HG03280 (cell line): Measurements from ENCODE around the gene CCDC196.
A peak's percentile ranks its signal among the peaks of the same experiment; 100 is the strongest.
"Not testable (repeated sequence)": the region's sequence is repeated elsewhere in the genome, so short reads cannot be mapped to it uniquely, and the experiment has no call there.

Experiments
- ATAC-seq: cut with Tn5 transposase; IDR thresholded peaks from one replicate; pipeline ENCODE4 v1.9.1; 2021; ENCODE audit warnings: mild to moderate bottlenecking, moderate library complexity; ENCODE audit not compliant: unreplicated experiment

The CCDC196 gene

DNA sequence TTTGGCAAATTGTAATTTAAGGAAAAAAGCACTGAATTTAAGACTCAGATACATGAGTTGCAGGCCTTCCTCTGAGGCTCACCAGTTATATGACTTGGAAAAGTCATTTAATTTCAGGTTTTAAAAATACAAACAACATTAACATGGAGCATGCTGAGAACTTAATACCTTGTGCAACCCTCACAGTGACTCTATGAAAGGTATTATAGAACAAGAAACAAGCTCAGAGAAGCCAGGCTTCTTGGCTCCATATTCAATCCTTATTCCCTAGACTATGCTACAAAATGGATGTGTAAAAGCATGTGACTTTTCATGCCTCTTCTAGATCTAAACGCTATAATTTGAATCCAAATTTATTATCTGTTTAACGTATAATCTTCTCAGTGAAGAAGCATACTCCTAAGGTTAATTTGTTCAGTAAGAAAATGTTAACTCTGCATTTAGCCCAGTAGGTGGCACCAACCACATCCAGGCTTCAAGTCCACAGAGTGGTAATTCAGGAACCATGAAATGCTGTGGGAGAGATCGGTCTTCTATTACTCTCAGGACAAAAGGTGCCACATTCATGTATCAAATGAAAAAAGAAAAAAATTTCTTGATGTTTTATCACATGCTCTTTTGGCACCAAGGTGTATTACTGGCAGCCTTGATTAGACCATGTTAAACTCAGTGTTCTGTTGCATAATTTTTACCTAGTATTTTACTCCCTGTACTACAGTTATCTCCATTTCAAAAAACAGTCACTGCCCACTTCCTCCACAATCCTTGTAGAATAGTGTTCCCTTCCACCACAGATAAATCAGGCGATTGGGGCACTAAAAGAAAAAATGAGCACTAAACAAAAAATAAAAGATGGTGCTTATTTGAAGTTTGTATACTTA lies 9.3 kb downstream of the CCDC196 start:
- ATAC-seq, result peak; percentile 77

DNA sequence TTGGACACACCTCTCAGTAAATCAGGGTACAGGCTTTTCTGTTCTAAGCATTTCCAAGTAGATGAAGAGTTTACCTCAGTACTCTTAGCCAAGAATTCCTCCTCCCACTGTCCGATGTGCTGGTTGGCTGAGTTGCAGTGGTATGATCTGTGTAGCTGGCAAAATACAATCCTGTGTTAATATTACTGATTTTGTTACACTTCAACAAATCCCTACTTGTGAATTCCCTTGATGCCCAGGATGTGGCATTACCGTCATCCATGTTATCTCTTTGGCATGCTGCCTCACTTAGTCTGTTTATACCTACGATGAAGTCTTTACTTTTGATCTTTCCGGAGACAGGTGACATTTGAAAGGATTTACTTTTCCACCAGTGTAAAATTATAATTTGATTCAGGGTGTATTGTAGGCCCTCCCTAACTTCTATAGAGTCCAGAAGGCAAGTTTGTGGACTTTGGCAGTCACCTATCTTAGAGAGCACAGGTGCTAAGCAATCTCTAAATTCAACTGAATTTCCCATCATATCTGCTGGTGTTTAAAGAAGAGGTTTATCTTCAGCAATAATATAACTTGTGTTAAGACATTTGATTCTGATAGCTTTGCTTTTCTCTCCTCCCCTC lies 10.1 kb downstream of the CCDC196 start:
- no peak for ATAC-seq

- ATAC-seq, result no peak
Measured at GRCh38 chr14:66496911-66497310, 10.7 kb downstream of the CCDC196 start.

- ATAC-seq, result no peak
Measured at GRCh38 chr14:66498311-66498710, 12.1 kb downstream of the CCDC196 start.

DNA sequence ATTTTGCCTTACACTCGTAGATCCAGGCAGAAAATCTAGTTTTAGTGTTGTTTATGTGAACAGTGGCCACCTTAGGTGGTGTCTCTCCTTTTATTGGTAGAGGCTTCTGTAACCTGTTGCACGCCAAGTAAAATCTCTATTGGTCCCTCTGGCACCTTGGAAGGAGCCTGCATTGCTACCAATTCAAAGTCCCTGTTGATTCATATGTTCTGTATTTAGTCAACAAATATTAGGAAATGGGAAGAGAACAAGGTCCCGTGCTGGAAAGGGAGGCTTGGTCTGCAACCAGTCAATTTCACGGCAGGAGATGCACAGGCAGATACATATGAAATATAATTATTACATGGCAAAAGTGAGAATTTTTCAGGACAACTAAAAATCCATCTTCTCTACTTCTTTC lies 15.4 kb downstream of the CCDC196 start:
- no peak for ATAC-seq

DNA sequence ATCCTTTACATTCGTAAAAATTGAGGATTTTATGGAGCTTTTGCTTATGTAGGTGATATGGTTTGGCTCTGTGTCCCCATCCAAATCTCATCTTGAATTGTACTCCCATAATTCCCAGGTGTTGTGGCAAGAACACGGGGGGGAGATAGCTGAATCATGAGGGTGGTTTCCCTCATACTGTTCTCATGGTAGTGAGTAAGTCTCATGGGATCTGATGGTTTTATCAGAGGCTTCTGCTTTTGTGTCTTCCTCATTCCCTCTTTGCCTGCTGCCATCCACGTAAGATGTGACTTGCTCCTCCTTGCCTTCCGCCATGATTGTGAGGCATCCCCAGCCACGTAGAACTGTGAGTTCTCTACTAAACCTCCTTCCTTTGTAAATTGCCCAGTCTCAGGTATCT lies 16.7 kb downstream of the CCDC196 start:
- not testable (repeated sequence) for ATAC-seq

DNA sequence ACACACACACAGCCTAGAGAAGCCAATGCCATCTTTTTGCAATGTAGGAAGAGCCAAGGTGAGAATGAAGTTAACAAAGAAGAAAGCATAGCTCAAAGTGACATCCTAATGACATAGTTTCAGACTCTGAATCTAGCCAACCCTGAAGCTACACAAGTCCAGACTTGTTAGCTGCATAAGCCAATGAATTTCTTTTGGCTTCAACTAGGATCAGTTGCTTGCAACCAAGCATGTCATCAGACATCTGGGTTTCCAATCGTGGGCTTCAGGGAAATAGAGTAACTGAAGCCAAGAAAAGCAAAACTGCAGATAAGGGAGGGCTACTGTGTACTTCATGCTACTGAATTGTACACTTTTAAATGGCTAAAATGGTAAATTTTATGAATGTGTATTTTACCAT lies 17.4 kb downstream of the CCDC196 start:
- no peak for ATAC-seq

DNA sequence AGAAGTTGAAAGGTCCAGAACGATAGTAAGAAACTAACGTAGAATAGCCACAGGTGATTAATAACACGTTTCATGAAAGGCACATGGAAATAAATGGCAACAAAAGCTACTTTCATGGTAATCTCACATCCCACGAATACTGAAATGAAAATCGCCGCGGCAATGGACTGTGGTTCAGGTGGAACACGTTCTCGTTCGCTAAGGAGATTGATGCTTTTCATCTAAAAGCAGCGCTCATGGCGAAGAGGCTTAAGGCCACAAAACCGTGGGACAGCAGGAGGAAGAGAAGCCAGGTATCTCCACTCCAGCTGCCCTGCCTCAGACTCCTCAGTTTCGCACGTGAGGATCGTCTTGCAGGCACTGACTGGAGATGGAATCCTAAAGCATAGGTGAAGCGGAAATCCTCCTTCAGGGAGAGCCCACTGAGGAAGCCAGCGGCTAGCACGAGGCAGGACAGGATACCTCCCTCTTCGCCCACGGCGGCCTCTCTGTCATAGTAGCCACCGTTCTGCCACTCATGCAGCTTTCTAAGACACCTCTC lies 21.1 kb downstream of the CCDC196 start:
- no peak for ATAC-seq

DNA sequence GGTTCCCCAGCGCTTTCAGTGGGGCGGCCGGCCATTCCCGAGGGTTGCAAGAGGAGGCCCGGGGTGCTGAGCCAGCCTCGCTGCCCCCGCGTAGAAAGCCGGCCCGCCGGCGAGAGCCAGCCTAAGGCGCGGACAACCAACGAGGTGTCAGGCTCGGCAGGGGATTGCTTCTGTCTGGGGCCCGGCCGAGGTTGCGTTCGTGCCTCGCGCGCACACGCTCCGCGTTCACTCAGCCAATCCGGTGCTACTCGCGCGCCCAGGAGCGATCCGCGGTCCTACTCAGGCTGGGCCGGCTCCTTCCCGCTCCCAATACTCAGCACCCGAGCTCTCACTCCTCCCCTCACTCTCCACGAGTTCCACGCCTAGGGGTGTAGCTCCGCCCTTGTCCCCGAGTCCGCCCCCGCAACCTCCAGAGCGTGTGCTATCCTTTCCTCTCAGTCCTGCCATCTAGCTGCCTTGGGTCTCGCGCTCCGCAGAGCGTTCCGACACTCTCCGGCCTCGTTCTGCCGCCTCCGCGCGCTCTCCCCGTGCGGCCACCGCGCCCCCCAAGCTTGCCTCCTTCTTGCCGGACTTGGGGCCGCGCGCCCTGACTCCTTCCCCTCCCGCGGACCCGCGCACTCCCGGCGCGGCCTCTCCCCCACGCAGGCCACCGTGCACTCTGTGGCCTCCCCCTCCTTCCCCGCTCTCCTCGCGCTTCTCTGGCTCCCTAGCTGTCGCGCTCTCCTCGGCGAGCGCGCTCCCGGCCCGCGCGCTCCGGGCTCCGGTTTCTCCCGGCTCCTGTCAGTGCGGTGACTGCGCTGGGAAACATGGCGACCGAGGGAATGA lies 21.8 kb downstream of the CCDC196 start, which contains the start of gene GPHN:
TSS of gene GPHN (plus strand) at position 426 of the 825 bp plus-strand sequence.
- peak; percentile 83 for ATAC-seq

DNA sequence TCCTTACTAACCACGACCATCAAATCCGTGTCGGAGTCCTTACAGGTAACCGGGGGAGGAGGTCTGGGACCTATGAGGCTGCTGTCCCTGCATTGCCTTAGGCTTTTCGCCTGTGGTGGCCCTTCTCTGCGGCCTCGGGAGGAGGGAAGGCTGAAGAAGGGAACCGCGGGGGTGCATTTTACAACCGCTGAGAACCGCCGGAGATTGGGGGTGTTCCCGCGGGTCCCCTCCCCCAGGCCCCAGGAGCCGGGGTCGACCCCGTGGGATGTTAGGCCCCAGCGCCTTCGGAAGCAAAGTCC lies 22.3 kb downstream of the CCDC196 start:
- peak; percentile 4 for ATAC-seq

DNA sequence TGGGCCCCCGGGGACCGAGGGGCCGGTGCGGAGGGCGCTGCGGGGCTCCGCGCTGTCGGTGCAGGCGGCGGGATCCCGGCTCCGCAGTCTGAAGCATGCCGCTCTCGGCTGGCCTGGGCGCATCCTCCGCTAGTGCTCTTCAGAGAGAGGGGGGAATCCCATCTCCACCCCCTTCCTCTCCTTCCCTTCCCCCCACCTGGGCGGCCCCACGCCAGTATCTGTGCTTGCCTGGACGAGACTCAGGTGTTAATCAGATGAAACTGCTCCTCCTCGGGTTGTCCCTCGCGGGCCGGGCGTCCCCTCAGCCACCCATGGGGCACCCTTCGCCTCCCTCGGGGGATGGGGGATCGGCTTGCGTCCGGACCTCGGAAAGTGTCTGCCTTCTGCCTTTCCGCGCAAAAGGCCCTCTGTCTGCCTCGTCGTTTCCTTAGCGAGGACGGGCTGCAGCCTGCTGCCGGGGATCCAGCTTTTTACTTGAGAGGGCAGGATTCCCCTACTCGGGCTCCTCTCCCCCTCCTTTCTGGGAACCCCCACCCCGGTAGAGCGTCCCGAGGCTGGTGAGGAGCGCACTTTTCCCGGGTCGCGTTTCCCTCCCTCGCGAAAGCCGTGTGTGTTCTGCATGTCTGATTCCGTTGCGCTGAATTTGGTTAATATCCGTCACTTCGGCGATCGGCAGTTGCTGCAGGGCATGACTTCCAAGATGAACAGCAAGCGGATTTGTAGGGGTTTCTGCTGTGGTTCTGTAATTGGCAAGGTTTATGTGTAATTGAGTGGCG lies 22.9 kb downstream of the CCDC196 start:
- ATAC-seq, result peak; percentile 21

GRCh38 chr14:66509874-66510273 lies 23.7 kb downstream of the CCDC196 start:
- ATAC-seq, result no peak

GRCh38 chr14:66511849-66512248 lies 25.7 kb downstream of the CCDC196 start:
- no peak for ATAC-seq

- no peak for ATAC-seq
Measured at GRCh38 chr14:66514213-66514612, 28.0 kb downstream of the CCDC196 start.

GRCh38 chr14:66530526-66530925 lies 44.4 kb downstream of the CCDC196 start:
- no peak for ATAC-seq

- ATAC-seq, result no peak
Measured at GRCh38 chr14:66539034-66539433, 52.9 kb downstream of the CCDC196 start.

DNA sequence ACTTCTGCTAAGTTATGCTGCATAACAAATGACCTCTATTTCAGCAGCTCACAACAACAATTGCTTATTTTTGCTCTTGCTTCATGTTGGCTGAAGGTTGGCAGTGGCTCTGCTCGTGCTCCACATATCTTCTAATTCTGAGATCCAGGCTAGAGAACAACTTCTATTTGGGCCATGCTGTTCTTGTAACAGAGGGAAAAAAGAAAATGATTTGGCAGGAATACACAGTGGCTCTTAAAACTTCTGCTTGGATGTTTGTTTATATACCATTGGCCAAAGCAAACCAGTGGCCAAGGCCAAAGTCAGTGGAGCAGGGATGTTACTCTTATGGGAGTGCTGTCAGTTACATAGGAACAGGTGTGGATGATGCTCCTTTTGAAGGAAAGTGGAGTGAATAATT lies 53.9 kb downstream of the CCDC196 start:
- ATAC-seq, result no peak

DNA sequence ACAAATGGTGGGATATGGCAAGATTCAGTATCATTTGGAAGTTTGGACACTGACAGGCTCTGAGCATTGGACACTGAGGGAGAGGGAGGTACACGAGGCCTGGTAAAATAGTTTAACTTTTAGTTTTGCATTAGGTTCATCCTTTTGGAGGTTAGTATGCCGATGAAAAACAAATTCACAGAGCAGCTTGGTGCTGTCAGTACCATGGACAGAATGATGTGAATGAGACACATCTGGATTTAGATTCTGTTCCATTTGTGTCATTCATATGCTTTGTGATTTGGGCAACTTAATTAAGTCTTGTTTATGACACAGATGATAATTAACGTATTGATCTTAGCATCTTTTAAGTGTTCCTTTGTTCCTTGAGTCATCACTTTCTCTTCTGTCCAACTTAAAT lies 55.5 kb downstream of the CCDC196 start:
- ATAC-seq, result no peak

DNA sequence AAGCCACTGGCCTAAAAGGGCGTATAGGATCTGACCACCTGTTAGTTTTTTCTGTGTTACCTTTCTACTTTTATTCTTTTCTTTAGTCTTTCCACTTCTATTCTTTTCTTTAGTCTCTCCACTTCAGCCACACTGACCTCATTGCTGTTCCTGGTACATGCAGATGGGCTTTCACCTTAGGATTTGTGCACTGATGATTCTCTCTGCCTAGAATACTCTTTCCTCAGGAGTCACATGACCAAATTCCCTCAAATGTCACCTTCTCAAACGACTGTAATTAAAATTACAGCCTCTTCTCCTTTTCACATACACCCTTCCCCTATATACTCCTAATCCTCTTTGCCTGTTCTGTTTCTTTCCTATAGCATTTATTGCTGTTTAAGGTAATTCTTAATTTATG lies 57.8 kb downstream of the CCDC196 start:
- ATAC-seq, result no peak

DNA sequence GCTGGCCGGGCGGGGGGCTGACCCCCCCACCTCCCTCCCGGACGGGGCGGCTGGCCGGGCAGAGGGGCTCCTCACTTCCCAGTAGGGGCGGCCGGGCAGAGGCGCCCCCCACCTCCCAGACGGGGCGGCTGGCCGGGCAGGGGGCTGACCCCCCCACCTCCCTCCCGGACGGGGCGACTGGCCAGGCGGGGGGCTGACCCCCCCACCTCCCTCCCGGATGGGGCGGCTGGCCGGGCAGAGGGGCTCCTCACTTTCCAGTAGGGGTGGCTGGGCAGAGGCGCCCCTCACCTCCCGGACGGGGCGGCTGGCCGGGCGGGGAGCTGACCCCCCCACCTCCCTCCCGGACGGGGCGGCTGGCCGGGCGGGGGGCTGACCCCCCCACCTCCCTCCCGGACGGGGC lies 59.0 kb downstream of the CCDC196 start:
- ATAC-seq, result not testable (repeated sequence)

DNA sequence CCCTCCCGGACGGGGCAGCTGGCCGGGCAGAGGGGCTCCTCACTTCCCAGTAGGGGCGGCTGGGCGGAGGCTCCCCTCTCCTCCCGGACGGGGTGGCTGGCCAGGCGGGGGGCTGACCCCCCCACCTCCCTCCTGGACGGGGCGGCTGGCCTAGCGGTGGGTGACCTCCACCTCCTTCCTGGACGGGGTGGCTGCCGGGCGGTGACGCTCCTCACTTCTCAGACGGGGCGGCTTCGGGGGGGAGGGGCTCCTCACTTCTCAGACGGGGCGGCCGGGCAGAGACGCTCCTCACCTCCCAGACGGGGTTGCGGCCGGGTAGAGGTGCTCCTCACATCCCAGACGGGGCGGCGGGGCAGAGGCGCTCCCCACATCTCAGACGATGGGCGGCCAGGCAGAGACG lies 59.6 kb downstream of the CCDC196 start:
- not testable (repeated sequence) for ATAC-seq
